Measurements from ENCODE around the gene RAB24. TPM values are rescaled to one million over a fixed set of nuclear protein-coding genes. Genes with fewer than 3 reads are reported as not detected.

Gene RAB24
- total RNA-seq, 1 donor from 2014 or later: 31.7 TPM

GRCh38 chr5:177339107-177339638 lies 35.7 kb upstream of the RAB24 start:
- no peak for FAIRE-seq
- H3K79me2 ChIP-seq (ENCODE audit: insufficient read depth, low read length): peaks cover 49% of the 10 kb centered on the region
- H3K4me1 ChIP-seq (ENCODE audit: insufficient read depth, low read length): no peaks in the 10 kb centered on the region
- no peaks in the 10 kb centered on the region for H3K27me3 ChIP-seq (ENCODE audit: insufficient read depth, low read length)
- peaks cover 14% of the 10 kb centered on the region for H3K36me3 Mint-ChIP-seq (ENCODE audit: low read depth, unreplicated experiment)
- no peaks in the 10 kb centered on the region for H3K9me3 Mint-ChIP-seq (ENCODE audit: unreplicated experiment)
- no peaks in the 10 kb centered on the region for H3K4me1 Mint-ChIP-seq (ENCODE audit: low read depth, unreplicated experiment)
- no peaks in the 10 kb centered on the region for H3K9me3 ChIP-seq (ENCODE audit: insufficient read depth, low read depth, low read length)
- no peak overlapping the region for H3K4me2 ChIP-seq (ENCODE audit: low read length)
- no peak overlapping the region for H3K4me3 ChIP-seq (ENCODE audit: insufficient read depth, low read depth, low read length)
- no peaks in the 10 kb centered on the region for H3K27me3 Mint-ChIP-seq (ENCODE audit: low read depth, unreplicated experiment)
- peaks cover 12% of the 10 kb centered on the region for H3K36me3 ChIP-seq (ENCODE audit: insufficient read depth, low read length)
- peaks cover 55% of the 10 kb centered on the region for H4K20me1 ChIP-seq (ENCODE audit: insufficient read depth, low read length)
- no peak overlapping the region for H2AFZ ChIP-seq (ENCODE audit: low read depth, low read length)
- no peak for TF ChIP-seq EZH2 (IDR thresholded peaks at IDR 0.05; ENCODE audit: insufficient read depth, low read length)
- TF ChIP-seq, protein P1, sequence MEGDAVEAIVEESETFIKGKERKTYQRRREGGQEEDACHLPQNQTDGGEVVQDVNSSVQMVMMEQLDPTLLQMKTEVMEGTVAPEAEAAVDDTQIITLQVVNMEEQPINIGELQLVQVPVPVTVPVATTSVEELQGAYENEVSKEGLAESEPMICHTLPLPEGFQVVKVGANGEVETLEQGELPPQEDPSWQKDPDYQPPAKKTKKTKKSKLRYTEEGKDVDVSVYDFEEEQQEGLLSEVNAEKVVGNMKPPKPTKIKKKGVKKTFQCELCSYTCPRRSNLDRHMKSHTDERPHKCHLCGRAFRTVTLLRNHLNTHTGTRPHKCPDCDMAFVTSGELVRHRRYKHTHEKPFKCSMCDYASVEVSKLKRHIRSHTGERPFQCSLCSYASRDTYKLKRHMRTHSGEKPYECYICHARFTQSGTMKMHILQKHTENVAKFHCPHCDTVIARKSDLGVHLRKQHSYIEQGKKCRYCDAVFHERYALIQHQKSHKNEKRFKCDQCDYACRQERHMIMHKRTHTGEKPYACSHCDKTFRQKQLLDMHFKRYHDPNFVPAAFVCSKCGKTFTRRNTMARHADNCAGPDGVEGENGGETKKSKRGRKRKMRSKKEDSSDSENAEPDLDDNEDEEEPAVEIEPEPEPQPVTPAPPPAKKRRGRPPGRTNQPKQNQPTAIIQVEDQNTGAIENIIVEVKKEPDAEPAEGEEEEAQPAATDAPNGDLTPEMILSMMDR (IDR thresholded peaks at IDR 0.05; ENCODE audit: insufficient read depth, low read depth, low read length): no peak
- H3K27ac Mint-ChIP-seq (ENCODE audit: unreplicated experiment): no peak overlapping the region
- H3K4me3 Mint-ChIP-seq (ENCODE audit: unreplicated experiment): no peak overlapping the region
- no peak overlapping the region for H3K9ac ChIP-seq (ENCODE audit: low read length)
- DNase-seq (ENCODE audit: low read depth): no peak
- H3K27ac ChIP-seq (ENCODE audit: low read depth, low read length): no peak overlapping the region

DNA sequence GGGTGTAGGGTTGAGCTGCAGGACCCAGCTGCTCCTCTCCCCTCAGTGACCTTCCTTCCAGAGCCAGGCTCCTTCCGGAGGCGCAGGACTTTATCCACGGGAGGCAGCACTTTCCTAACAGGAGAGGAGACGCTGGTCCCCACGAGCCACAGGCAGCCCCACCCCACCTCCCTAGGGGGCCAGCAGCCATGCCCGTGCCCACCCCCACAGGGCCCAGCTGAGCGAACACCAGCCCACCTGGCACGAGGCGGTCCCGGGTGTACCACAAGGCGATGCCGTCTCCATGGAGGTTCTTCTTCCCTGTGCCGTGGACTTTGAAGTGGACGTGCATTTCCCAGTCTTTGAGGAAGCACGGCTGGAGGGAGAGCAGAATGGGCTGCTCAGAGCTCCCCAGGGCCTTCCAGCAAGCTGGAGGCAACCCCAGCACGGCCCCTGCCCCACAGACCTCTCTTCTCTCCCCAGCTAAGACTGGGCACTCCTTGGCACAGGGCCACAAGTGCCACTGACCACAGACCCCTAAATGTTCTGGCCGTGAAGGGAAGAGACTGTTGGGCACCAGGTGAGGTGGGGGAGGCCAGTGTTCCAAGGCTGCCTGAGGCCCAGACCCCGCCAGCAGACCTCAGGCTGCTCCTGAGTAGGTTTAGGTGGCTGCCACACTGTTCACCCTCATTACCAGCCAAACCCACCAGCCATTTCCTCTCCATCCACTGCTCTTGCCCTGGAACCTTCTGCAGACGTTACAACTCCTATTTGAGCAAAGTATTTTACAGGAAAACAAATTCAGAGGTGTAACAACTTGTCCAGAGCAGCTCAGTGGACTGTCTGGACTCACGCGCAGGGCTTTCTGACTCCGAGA lies 35.0 kb upstream of the RAB24 start:
- Histone ChIP-seq H3K27ac (ENCODE audit: low read depth, low read length) (no peak overlapping the region), H3K36me3 (ENCODE audit: insufficient read depth, low read length) (peaks cover 14% of the 10 kb centered on the region), H3K27me3 (ENCODE audit: insufficient read depth, low read length) (no peaks in the 10 kb centered on the region), H3K9me3 (ENCODE audit: insufficient read depth, low read depth, low read length) (no peaks in the 10 kb centered on the region), H2AFZ (ENCODE audit: low read depth, low read length) (no peak overlapping the region), H3K4me1 (ENCODE audit: insufficient read depth, low read length) (no peaks in the 10 kb centered on the region), H4K20me1 (ENCODE audit: insufficient read depth, low read length) (peaks cover 50% of the 10 kb centered on the region), H3K4me2 (ENCODE audit: low read length) (no peak overlapping the region), H3K4me3 (ENCODE audit: insufficient read depth, low read depth, low read length) (no peak overlapping the region), H3K79me2 (ENCODE audit: insufficient read depth, low read length) (peaks cover 43% of the 10 kb centered on the region), H3K9ac (ENCODE audit: low read length) (no peak overlapping the region)
- no peak overlapping the region for H3K4me3 Mint-ChIP-seq (ENCODE audit: unreplicated experiment)
- DNase-seq (ENCODE audit: low read depth): no peak
- FAIRE-seq: no peak
- no peaks in the 10 kb centered on the region for H3K4me1 Mint-ChIP-seq (ENCODE audit: low read depth, unreplicated experiment)
- no peaks in the 10 kb centered on the region for H3K9me3 Mint-ChIP-seq (ENCODE audit: unreplicated experiment)
- H3K27me3 Mint-ChIP-seq (ENCODE audit: low read depth, unreplicated experiment): no peaks in the 10 kb centered on the region
- TF ChIP-seq, protein P1 (IDR thresholded peaks at IDR 0.05; ENCODE audit: insufficient read depth, low read depth, low read length): no peak
- no peak for TF ChIP-seq EZH2 (IDR thresholded peaks at IDR 0.05; ENCODE audit: insufficient read depth, low read length)
- peaks cover 19% of the 10 kb centered on the region for H3K36me3 Mint-ChIP-seq (ENCODE audit: low read depth, unreplicated experiment)
- H3K27ac Mint-ChIP-seq (ENCODE audit: unreplicated experiment): no peak overlapping the region

All from astrocyte (in vitro differentiated cells and primary cell).